IgD-negative memory B cell (primary cell): Measurements from ENCODE around the gene LARP4B. TPM values are rescaled to one million over a fixed set of nuclear protein-coding genes. Genes with fewer than 3 reads are reported as not detected.
"Not testable (repeated sequence)": the region's sequence is repeated elsewhere in the genome, so short reads cannot be mapped to it uniquely, and the experiment has no call there.

Experiments used
- H3K27ac Mint-ChIP-seq, 3 donors: one replicate each; pipeline ENCODE4 v1.8.0; 2020 to 2022; ENCODE audit warnings: mild to moderate bottlenecking in 3 of 3, mixed read lengths in 3 of 3, moderate library complexity in 1 of 3
- H3K27me3 Mint-ChIP-seq: one replicate; pipeline ENCODE4 v1.8.0; 2021; ENCODE audit warnings: mixed read lengths
- H3K36me3 Mint-ChIP-seq: one replicate; pipeline ENCODE4 v1.8.0; 2020; ENCODE audit warnings: mild to moderate bottlenecking, mixed read lengths
- H3K4me1 Mint-ChIP-seq, 3 donors: one replicate each; pipeline ENCODE4 v1.8.0; 2020 to 2022; ENCODE audit warnings: mixed read lengths in 3 of 3, mild to moderate bottlenecking in 1 of 3
- H3K4me3 Mint-ChIP-seq, 4 donors: one replicate each; pipeline ENCODE4 v1.8.0; 2020 to 2022; ENCODE audit warnings: mild to moderate bottlenecking in 4 of 4, mixed read lengths in 4 of 4, moderate library complexity in 3 of 4
- H3K9me3 Mint-ChIP-seq, 3 donors: one replicate each; pipeline ENCODE4 v1.8.0; 2020 to 2021; ENCODE audit warnings: mixed read lengths in 3 of 3, mild to moderate bottlenecking in 1 of 3
- polyA plus RNA-seq: library from polyadenylated mRNA; unstranded; fragments of 300-500 nt; fragmentation: Illumina TruSeq; gene quantifications from one replicate; pipeline ENCODE4 v1.2.3, GENCODE V29; 2021

LARP4B gene
- polyA plus RNA-seq, 1 donor from 2014 or later = 31.3 TPM

DNA sequence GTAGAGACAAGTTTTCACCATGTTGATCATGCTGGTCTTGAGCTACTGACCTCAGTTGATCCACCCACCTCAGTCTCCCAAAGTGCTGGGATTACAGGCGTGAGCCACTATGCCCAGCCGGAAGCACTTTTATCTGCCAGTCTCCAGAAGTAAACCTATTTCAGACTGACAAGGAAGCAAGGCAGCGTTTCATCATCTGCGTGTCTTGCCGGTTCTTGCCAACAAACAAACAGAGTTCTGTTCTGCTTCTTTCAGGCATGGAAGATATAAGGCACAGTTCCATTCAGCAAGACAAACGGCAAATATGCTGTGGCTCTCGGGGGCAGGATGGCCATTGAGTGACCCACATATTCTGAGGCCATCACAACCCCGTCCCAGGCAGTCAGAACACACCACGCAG, 15.5 kb upstream of the LARP4B start:
- Mint-ChIP-seq H3K9me3 (no peaks in the 10 kb centered on the region), H3K27ac (no peak overlapping the region), H3K36me3 (no peaks in the 10 kb centered on the region), H3K4me1 (peaks cover 17 to 20% (median 18%) of the 10 kb centered on the region in 3 donors), H3K4me3 (peak overlapping the region in 1 of 4 donors; percentile 50), H3K27me3 (peaks cover 12% of the 10 kb centered on the region)

- H3K27me3 Mint-ChIP-seq = peaks cover 15% of the 10 kb centered on the region
- no peaks in the 10 kb centered on the region for H3K9me3 Mint-ChIP-seq
- no peaks in the 10 kb centered on the region for H3K36me3 Mint-ChIP-seq
- peaks cover 17 to 20% (median 18%) of the 10 kb centered on the region in 3 donors for H3K4me1 Mint-ChIP-seq
- no peak overlapping the region for H3K27ac Mint-ChIP-seq
- no peak overlapping the region for H3K4me3 Mint-ChIP-seq
Observed at GRCh38 chr10:945778-946177, 14.3 kb upstream of the LARP4B start.

DNA sequence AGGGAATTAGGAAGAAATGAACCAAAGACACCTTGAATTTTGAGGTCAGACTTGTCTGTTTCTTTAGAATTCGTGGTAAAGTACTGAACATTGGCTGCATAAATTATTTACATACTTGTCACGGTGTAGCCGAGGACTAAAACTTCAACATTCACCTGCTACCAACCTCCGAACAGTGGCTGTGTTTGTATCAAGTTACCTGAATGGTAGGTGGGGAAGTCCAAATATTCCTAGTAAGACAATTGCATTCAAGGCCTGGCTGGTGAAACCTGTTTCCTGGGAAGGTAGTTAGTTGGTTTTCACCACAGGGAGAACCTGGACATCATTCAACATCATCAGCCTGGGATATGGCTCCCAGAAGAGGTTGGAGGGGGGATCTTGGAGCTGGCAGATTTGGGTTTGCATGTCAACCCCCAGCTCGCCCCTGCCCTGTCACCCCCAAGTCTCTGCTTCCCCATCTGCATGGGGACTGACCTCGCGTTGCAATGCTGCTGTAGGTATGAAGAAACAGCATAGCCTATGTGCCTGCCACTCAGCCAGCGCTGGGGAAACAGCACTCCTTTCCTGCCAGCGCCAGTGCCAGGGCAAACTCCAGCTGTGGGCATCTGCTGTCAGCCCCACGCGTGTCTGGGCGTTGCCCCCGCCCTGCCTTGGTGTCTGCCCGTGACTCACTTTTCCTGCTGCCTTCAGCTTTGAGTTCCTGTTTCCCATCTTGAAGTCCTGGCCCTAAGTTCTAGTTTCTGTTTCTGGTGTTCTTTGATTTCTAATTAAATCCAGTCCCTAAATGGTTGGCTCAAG, 12.7 kb upstream of the LARP4B start:
- H3K27ac Mint-ChIP-seq = no peak overlapping the region
- H3K36me3 Mint-ChIP-seq = no peaks in the 10 kb centered on the region
- H3K4me3 Mint-ChIP-seq = peak overlapping the region in 3 of 4 donors; percentile 24 to 85 (median 63)
- peaks cover 9% of the 10 kb centered on the region for H3K27me3 Mint-ChIP-seq
- H3K4me1 Mint-ChIP-seq = peaks cover 7 to 14% (median 10%) of the 10 kb centered on the region in 3 donors
- H3K9me3 Mint-ChIP-seq = no peaks in the 10 kb centered on the region

- Mint-ChIP-seq H3K4me3 (peak overlapping the region in 2 of 4 donors; percentile 63 to 85), H3K27me3 (peaks cover 11% of the 10 kb centered on the region), H3K36me3 (no peaks in the 10 kb centered on the region), H3K27ac (no peak overlapping the region), H3K9me3 (no peaks in the 10 kb centered on the region), H3K4me1 (peaks cover 7 to 13% (median 9%) of the 10 kb centered on the region in 3 donors)
Observed at GRCh38 chr10:943334-944033, 12.0 kb upstream of the LARP4B start.

- Mint-ChIP-seq H3K9me3 (peaks cover 0 to 1% (median 1%) of the 10 kb centered on the region in 3 donors), H3K4me1 (peaks cover 13 to 16% (median 14%) of the 10 kb centered on the region in 3 donors), H3K36me3 (no peaks in the 10 kb centered on the region), H3K27me3 (peaks cover 34% of the 10 kb centered on the region), H3K27ac (peak overlapping the region in 1 of 3 donors; percentile 24), H3K4me3 (no peak overlapping the region)
Observed at GRCh38 chr10:938941-939678, 7.6 kb upstream of the LARP4B start.

DNA sequence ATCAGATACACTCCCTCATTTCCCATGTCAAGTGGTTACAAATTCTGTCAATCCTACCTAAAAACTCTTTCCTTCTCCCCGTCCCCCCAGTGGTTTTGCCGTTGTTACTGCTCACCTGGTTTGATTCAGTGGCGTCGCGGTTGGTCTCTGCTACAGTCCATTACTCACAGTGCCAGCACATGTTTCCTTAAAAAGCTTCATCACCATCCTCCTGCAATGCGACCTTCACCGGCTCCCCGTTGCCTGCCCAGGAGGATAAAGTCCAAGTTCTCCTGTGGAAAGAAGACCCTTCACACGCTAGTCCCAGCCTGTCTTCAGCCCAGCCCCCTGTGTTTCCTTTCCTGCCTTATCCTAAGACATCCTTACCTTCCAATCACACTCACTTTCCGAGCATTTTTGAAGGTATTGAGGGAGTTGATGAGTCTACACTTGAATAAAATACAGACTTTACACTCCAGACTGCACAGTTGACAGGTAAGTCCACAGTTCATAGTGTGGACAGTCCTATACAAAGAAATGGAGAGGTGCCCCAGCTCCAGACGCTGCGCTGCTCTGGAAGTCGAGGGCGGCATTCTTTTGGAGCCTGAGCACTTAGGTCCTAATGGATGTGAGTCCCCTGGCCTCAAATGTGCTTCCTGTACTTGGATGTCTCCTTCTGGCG, 3.4 kb upstream of the LARP4B start:
- H3K27me3 Mint-ChIP-seq = peaks cover 28% of the 10 kb centered on the region
- peak overlapping the region in 2 of 4 donors; percentile 76 to 85 for H3K4me3 Mint-ChIP-seq
- H3K36me3 Mint-ChIP-seq = no peaks in the 10 kb centered on the region
- H3K27ac Mint-ChIP-seq = peak overlapping the region in 1 of 3 donors; percentile 84
- peaks cover 0 to 1% (median 1%) of the 10 kb centered on the region in 3 donors for H3K9me3 Mint-ChIP-seq
- H3K4me1 Mint-ChIP-seq = peaks cover 13 to 19% (median 19%) of the 10 kb centered on the region in 3 donors

DNA sequence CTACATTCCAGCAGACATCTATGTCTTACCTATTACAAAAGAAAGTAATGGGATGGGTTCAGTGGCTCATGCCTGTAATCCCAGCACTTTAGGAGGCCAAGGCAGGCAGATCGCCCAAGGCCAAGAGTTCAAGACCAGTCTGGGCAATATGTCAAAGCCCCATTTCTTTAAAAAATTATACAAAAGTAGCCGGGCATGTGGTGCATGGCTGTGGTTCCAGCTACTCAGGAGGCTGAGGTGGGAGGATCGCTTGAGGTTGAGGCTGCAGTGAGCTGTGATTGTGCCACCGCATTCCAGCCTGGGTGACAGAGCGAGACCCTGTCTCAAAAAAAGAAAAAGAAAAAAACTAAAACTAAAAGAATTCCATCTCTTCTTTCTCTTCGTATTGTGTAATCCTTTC, 2.7 kb upstream of the LARP4B start:
- Mint-ChIP-seq H3K4me1 (peaks cover 18 to 24% (median 21%) of the 10 kb centered on the region in 3 donors), H3K27me3 (peaks cover 28% of the 10 kb centered on the region), H3K27ac (peak overlapping the region in 2 of 3 donors; percentile 57 to 84), H3K4me3 (peak overlapping the region in 2 of 4 donors; percentile 76 to 79)
- H3K9me3 Mint-ChIP-seq, H3K36me3 Mint-ChIP-seq: not testable (repeated sequence)

DNA sequence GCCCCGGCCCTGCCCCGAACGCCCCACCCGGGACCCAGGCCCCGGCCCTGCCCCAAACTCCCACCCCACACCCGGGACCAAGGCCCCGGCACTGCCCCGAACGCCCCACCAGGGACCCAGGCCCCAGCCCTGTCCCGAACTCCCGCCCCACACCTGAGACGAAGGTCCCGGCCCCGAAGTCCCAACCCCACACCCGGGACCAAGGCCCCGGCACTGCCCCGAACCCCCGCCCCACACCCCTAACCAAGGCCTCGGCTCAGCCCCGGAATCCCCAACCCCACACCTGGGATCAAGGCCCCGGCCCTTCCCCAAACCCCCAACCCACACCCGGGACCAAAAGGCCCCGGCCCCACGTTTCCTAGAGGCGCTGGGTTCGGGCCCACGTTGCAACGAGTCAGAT, 1.1 kb upstream of the LARP4B start:
- Mint-ChIP-seq H3K9me3 (peaks cover 0 to 1% (median 0%) of the 10 kb centered on the region in 3 donors), H3K36me3 (no peaks in the 10 kb centered on the region), H3K27ac (peak overlapping the region in 2 of 3 donors; percentile 62 to 84), H3K4me3 (peak overlapping the region; percentile 74 to 92 (median 88)), H3K4me1 (peaks cover 23 to 33% (median 24%) of the 10 kb centered on the region in 3 donors), H3K27me3 (peaks cover 22% of the 10 kb centered on the region)

DNA sequence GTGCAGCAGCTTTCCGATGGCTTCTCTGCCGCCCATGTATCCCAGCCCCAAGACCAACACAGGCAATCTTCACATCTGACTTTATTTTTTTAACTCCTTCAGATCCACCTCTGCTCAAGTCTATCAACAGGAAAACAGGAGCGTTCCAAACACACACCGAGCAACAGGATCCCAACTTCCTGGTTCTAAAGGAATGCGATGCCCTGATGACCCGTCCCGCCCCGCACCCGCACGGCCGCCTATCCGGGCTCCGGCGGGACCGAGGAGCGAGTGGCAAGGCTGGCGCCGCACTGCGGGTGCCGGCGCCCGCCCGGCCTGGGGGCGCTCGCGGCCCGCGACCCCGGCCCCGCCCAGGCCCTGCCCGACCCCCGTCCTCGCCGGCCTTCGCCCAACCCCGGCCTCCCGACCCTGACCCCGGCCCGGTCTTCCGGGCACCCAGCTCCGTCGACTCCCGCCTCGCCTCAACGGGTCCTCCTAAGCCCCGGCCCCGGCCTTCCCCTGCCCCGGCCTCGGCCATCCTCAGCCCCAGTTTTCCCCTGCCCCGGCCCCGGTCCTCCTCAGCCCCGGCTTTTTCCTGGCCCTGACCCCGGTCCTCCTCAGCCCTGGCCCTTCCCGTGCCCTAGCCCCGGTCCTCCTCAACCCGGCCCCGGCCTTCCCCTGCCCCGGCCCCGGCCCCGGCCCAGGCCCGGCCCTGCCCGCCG, 730 bp downstream of the LARP4B start:
- Mint-ChIP-seq H3K4me1 (peaks cover 20 to 38% (median 28%) of the 10 kb centered on the region in 3 donors), H3K36me3 (peaks cover 4% of the 10 kb centered on the region), H3K4me3 (peak overlapping the region; percentile 87 to 95 (median 92))

DNA sequence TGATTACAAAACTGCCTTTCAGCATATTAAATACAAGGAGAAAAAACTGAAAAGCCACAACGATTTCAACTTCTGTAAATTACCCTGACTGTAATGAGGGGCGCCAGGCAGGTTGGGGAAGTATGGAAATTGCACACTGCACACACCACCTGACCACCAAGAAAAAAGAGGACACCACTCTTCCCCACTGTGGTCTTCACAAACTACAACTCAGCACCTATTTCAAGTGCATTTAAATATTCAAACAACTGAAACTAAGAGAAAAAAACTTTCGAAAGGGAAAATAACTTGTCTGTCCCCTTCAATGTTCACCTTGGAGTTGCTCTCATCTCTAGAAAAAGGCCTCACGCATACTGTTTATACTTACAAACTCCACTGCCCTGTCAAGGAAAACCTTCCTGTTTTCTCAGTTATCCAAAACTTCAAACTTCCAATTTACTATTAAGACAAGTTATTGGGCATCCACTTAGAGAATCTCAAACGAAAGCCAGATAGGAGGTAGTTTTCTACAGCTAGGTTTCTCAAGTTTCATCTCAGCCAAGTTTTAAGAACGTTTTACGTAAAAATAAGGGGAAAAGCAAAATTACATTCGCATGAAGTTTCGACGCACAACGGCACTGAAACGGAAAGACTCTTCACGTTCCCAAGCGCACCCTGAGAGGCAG, 1.4 kb downstream of the LARP4B start:
- Mint-ChIP-seq H3K4me3 (peak overlapping the region; percentile 87 to 95 (median 92)), H3K9me3 (no peaks in the 10 kb centered on the region), H3K27me3 (peaks cover 3% of the 10 kb centered on the region), H3K36me3 (peaks cover 4% of the 10 kb centered on the region), H3K4me1 (peaks cover 20 to 38% (median 28%) of the 10 kb centered on the region in 3 donors), H3K27ac (peak overlapping the region; percentile 83 to 97 (median 87))

More for the DNA sequence above, 730 bp downstream of the LARP4B start:
- Mint-ChIP-seq H3K9me3 (no peaks in the 10 kb centered on the region), H3K27me3 (peaks cover 7% of the 10 kb centered on the region), H3K27ac (peak overlapping the region; percentile 83 to 97 (median 87))

- Mint-ChIP-seq H3K27me3 (no peaks in the 10 kb centered on the region), H3K9me3 (no peaks in the 10 kb centered on the region), H3K4me3 (peak overlapping the region in 2 of 4 donors; percentile 26 to 60), H3K27ac (peak overlapping the region in 1 of 3 donors; percentile 47), H3K36me3 (peaks cover 4% of the 10 kb centered on the region), H3K4me1 (peaks cover 30 to 44% (median 31%) of the 10 kb centered on the region in 3 donors)
Observed at GRCh38 chr10:927131-927530, 4.4 kb downstream of the LARP4B start.

DNA sequence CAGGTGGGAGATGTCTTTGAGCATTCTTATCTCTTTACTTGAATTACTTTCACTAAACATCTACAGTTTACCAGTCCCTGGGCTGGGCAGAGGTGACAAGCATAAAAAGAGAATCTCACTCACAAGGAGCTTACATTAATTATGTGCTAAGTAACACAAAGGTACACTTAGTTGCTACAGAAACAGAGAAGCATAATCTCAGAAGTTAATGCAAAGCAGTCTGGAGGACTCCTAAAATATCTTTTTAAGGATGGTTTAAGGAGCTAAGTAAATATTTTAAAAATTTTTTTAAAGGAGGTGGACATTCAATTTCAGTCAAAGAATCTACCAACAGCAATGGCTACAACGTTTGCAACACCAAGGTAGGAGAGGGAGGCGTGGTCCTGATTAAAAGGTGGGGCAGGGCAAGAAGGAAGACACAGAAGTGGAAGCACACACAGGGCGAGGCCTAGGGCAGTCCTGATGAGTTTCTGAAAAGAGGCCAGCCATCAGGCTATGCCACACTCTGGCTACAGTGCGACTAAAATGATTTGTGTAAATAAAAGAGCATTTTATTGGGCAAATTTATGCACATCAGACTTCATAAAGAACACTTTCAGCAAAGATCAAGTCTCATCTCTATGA, 5.3 kb downstream of the LARP4B start:
- Mint-ChIP-seq H3K27me3 (no peaks in the 10 kb centered on the region), H3K27ac (no peak overlapping the region), H3K36me3 (peaks cover 4% of the 10 kb centered on the region), H3K4me1 (peaks cover 33 to 50% (median 37%) of the 10 kb centered on the region in 3 donors), H3K9me3 (no peaks in the 10 kb centered on the region), H3K4me3 (peak overlapping the region in 3 of 4 donors; percentile 12 to 60 (median 34))

DNA sequence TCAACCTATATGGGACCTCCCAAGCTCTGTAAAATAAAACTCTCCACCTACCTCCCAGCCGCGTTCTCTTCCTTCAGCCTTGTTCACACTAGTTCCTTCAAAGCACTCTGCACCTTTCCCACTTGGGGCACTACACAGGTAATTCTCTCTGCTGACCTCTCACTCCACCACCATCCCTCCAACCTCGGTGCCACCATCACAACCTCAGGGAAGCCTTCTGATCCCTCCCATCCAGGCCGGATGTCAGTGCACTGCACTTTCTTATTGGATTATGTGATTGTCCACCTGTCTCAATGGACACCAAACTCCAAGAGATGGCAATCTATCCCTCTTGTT, 7.0 kb downstream of the LARP4B start:
- H3K27me3 Mint-ChIP-seq = no peaks in the 10 kb centered on the region
- peak overlapping the region in 1 of 4 donors; percentile 63 for H3K4me3 Mint-ChIP-seq
- H3K36me3 Mint-ChIP-seq = peaks cover 4% of the 10 kb centered on the region
- H3K27ac Mint-ChIP-seq = peak overlapping the region in 2 of 3 donors; percentile 6 to 49
- H3K4me1 Mint-ChIP-seq = peaks cover 25 to 44% (median 30%) of the 10 kb centered on the region in 3 donors
- no peaks in the 10 kb centered on the region for H3K9me3 Mint-ChIP-seq
